NT2/D1 (cell line): ENCODE results near the gene CCNQ.

Experiments used
- DNase-seq: peaks from one replicate; pipeline ENCODE4 v3.0.0-alpha.2; 2011; ENCODE audit warnings: low read depth, low spot score
- H3K27me3 ChIP-seq: 2 replicates; pipeline ENCODE4 v1.6.0; 2011; ENCODE audit warnings: mild to moderate bottlenecking; ENCODE audit not compliant: insufficient read length, insufficient read depth
- H3K36me3 ChIP-seq: 2 replicates; pipeline ENCODE4 v1.6.1; 2011; ENCODE audit warnings: mild to moderate bottlenecking, low read length, mixed read lengths; ENCODE audit not compliant: insufficient read depth, insufficient read length
- H3K4me1 ChIP-seq: 2 replicates; pipeline ENCODE4 v1.5.1; 2011; ENCODE audit not compliant: insufficient read depth, insufficient read length
- H3K4me3 ChIP-seq: 2 replicates; pipeline ENCODE4 v1.5.1; 2011; ENCODE audit warnings: low read depth; ENCODE audit not compliant: insufficient read length
- H3K9ac ChIP-seq: 2 replicates; pipeline ENCODE4 v1.6.0; 2011; ENCODE audit warnings: low read depth; ENCODE audit not compliant: insufficient read length
- H3K9me3 ChIP-seq: 2 replicates; pipeline ENCODE4 v1.5.1; 2011; ENCODE audit warnings: mild to moderate bottlenecking, low read length; ENCODE audit not compliant: insufficient read depth
- SUZ12 ChIP-seq: IDR thresholded peaks from 2 replicates; pipeline ENCODE4 v1.6.1; 2011; ENCODE audit not compliant: insufficient read length, insufficient read depth; ENCODE audit errors: extremely low read depth
- YY1 ChIP-seq: IDR thresholded peaks from 2 replicates; pipeline ENCODE4 v1.6.1; 2011; ENCODE audit not compliant: insufficient read length, insufficient read depth
- ZNF274 ChIP-seq: IDR thresholded peaks from 2 replicates; pipeline ENCODE4 v1.6.1; 2011; ENCODE audit warnings: mild to moderate bottlenecking, low read depth, low read length

Gene CCNQ

DNA sequence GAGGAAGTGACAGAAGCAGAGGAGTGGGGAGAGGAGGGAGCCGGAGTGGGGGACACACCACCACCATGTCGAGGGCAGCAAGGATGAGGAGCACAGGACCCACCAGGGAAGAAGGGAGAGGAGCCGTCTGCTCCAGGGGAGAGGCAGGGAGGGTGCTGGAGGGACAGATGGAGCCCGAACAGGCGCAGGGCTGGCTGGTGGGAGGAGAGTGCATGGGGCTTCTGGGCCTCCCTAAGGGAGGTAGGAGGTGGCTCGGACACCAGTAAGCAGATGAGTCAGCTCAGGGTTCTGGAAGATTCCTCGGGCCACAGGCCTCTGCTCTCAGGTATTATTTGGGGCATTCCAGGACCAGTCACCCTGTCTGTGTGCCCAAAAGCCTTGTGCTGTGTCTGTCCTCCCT lies 51.7 kb downstream of the CCNQ start:
- H3K36me3 ChIP-seq, result no peaks in the 10 kb centered on the region

DNA sequence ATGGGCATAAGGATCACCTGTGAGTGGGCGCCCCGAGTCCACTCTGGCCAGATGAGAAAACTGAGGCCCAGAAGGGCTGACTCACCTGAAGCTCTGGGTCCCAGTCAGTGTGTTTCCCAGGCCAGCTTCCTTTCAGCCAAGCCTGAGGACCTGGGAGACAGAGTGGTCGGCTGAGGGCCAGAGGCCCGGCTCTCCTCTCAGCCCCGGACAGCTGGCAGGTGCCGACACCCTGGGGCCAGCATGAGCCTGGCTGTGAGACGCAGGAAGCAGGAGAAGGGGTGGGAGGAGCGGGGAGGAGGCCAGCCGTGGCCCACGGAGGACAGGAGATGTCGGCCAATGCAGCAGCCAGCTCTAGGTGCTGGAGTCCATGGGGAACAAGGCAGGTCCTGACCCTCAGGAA lies 52.6 kb downstream of the CCNQ start:
- Histone ChIP-seq H3K27me3 (no peaks in the 10 kb centered on the region), H3K9ac (no peak overlapping the region), H3K36me3 (no peaks in the 10 kb centered on the region), H3K4me3 (no peak overlapping the region), H3K9me3 (no peaks in the 10 kb centered on the region), H3K4me1 (no peaks in the 10 kb centered on the region)
- TF ChIP-seq SUZ12 (no peak), ZNF274 (no peak), YY1 (no peak)
- no peak for DNase-seq

More for the DNA sequence above, 51.7 kb downstream of the CCNQ start:
- H3K4me1 ChIP-seq, result no peaks in the 10 kb centered on the region
- TF ChIP-seq YY1 (no peak), ZNF274 (no peak), SUZ12 (no peak)
- no peak overlapping the region for H3K9ac ChIP-seq
- no peaks in the 10 kb centered on the region for H3K27me3 ChIP-seq
- no peaks in the 10 kb centered on the region for H3K9me3 ChIP-seq
- no peak for DNase-seq
- no peak overlapping the region for H3K4me3 ChIP-seq

DNA sequence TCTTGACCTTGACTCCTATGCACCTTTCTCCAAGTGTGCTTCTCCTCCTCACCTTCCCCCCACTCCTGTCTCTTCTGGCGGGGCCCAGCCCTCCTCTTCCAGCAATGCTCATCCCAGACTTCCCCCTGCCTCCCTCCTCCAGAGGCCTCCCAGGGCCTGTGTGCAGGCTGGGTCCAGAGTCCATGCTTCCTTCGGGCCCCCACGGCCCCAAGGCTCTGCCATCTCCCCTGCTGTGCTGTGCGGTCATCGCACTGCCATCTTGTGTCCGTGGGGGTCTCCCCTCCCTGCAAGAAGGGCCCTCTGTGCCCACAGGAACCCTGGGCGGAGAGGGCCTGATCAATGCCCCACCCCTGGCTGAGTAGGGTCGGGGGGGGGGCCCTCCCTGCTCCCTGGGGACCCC lies 54.2 kb downstream of the CCNQ start:
- Histone ChIP-seq H3K4me1 (no peaks in the 10 kb centered on the region), H3K9ac (no peak overlapping the region), H3K27me3 (peaks cover 3% of the 10 kb centered on the region), H3K9me3 (no peaks in the 10 kb centered on the region), H3K4me3 (no peak overlapping the region), H3K36me3 (no peaks in the 10 kb centered on the region)
- no peak for DNase-seq
- TF ChIP-seq ZNF274 (no peak), YY1 (no peak), SUZ12 (no peak)

DNA sequence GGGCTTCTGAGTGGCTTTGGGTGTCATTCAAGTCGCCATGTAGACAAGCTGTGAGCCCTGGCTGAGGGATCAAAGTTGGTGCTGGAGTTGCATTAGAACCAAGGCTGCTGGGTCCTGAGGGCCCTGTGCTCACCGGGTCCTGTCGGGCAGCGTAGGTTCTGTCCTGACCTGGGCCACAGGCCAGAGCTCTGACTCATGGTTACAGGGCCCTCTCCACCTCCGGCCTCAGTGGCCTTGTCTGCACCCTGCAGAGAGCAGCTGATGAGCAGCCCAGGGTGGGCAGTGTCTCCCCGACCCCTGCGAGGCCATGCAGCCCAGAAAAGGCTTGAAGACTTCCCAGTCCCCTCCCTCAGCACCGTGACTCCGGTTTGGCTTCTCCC lies 59.0 kb downstream of the CCNQ start:
- no peaks in the 10 kb centered on the region for H3K36me3 ChIP-seq
- no peaks in the 10 kb centered on the region for H3K4me1 ChIP-seq
- H3K9me3 ChIP-seq, result no peaks in the 10 kb centered on the region

DNA sequence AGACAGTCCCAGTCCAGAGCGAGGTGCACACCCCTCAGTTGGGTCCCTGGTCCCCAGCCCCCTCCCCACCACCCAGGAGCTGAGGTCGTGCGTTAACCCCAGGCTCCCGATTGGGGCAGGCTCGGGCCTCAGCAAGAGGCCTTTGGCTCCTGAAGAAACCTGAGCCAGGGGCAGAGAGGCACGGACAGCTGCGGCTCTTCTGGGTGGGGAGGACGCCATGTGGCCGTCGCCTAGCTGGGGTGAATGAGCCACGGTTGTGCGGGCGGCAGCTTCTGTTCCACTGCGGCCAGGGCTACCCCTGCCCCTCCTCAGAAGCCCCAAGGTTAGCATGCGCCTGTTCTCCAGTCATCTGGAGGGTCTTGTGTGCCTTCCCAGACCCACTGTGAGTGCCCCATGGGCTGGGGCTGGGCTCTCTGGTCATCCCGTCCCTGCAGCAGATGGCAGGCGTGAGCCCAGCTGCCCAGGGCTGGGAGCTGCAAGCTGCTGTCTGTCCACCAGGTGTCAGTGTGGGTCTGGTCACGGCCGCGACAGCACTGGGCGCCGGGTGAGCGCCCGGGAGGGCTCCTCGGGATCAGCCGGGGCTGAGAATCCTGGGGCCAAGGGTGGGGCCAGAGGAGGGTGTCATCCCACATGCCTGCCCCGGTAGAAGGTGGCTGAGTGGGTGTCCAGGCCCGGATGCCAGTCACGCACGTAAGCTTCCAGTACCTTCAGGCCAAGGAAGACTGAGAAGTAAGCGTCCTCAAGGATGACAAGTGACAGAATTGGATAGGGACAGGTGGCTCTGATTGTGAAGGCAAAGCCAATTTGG lies 59.6 kb downstream of the CCNQ start:
- peaks cover 3% of the 10 kb centered on the region for H3K27me3 ChIP-seq
- no peaks in the 10 kb centered on the region for H3K36me3 ChIP-seq
- H3K9me3 ChIP-seq, result no peaks in the 10 kb centered on the region
- no peak for TF ChIP-seq SUZ12
- TF ChIP-seq YY1, result no peak
- no peak for TF ChIP-seq ZNF274
- no peaks in the 10 kb centered on the region for H3K4me1 ChIP-seq
- peak; percentile 18 for DNase-seq
- no peak overlapping the region for H3K4me3 ChIP-seq
- no peak overlapping the region for H3K9ac ChIP-seq

More for the DNA sequence above, 59.0 kb downstream of the CCNQ start:
- H3K27me3 ChIP-seq, result peaks cover 3% of the 10 kb centered on the region
- DNase-seq, result no peak
- no peak overlapping the region for H3K9ac ChIP-seq
- TF ChIP-seq SUZ12, result no peak
- no peak for TF ChIP-seq YY1
- TF ChIP-seq ZNF274, result no peak
- no peak overlapping the region for H3K4me3 ChIP-seq

DNA sequence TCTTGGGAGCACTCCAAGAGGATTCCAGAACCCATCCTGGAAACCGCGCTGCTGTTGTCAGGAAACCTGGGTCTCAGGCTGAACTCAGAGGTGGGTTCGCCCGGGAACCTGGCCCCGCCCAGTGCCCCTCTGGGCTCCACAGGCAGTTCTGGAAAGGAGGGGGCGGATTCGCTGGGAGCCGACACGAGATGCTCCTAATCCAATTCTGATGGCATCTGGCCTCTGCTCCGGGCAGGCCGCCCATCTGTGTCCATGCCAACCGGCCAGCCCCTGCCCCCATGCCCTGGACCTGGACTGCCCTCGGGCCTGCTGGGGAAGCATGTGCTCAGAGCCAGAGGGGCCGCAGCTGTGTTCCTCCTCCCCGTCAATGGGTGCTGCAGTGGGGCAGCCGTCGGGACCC lies 60.5 kb downstream of the CCNQ start:
- Histone ChIP-seq H3K27me3 (peaks cover 3% of the 10 kb centered on the region), H3K4me3 (no peak overlapping the region), H3K4me1 (no peaks in the 10 kb centered on the region), H3K9ac (no peak overlapping the region), H3K36me3 (no peaks in the 10 kb centered on the region), H3K9me3 (no peaks in the 10 kb centered on the region)
- TF ChIP-seq ZNF274 (no peak), YY1 (no peak), SUZ12 (no peak)
- DNase-seq, result no peak
